GM23338 (cell line): ENCODE data around the gene TMSB15B.

Experiments used
- CREB1 ChIP-seq: fragments of 250-450 bp; sonication (Bioruptor Pico); IDR thresholded peaks from 2 replicates; pipeline ENCODE4 v1.5.0; 2020; ENCODE audit warnings: low read depth, mild to moderate bottlenecking, moderate library complexity
- CTCF ChIP-seq, 2 experiments: fragments of 200-600 bp in 1 of 2; sonication (generic) in 1 of 2; conservative IDR thresholded peaks; 2 replicates each; pipeline versions ENCODE4 v1.5.1 to v1.6.1; 2016 to 2017; ENCODE audit warnings: antibody characterized with exemption in 2 of 2, low read depth in 2 of 2, mild to moderate bottlenecking in 2 of 2, moderate library complexity in 1 of 2
- ETS1 ChIP-seq: IDR thresholded peaks from 2 replicates; pipeline ENCODE4 v1.6.1; 2016; ENCODE audit warnings: antibody characterized with exemption
- EZH2 ChIP-seq: fragments of 200-600 bp; sonication (generic); IDR thresholded peaks from one replicate; pipeline ENCODE4 v1.8.0; 2017; ENCODE audit warnings: antibody characterized with exemption, mild to moderate bottlenecking, low read depth; ENCODE audit not compliant: unreplicated experiment
- EZH2phosphoT487 ChIP-seq: fragments of 200-600 bp; sonication (generic); IDR thresholded peaks from one replicate; pipeline ENCODE4 v1.8.1; 2018; ENCODE audit warnings: antibody characterized with exemption; ENCODE audit not compliant: unreplicated experiment
- JUNB ChIP-seq: IDR thresholded peaks from one replicate; pipeline ENCODE4 v1.6.1; 2016; ENCODE audit warnings: antibody characterized with exemption; ENCODE audit not compliant: unreplicated experiment
- NANOG ChIP-seq: IDR thresholded peaks from 2 replicates; pipeline ENCODE4 v1.6.1; 2016; ENCODE audit warnings: antibody characterized with exemption, borderline replicate concordance
- POLR2AphosphoS5 ChIP-seq: IDR thresholded peaks from 2 replicates; pipeline ENCODE4 v1.6.1; 2016; ENCODE audit warnings: antibody characterized with exemption, low read depth
- REST ChIP-seq: IDR thresholded peaks from one replicate; pipeline ENCODE4 v1.6.1; 2018; ENCODE audit warnings: antibody characterized with exemption; ENCODE audit not compliant: unreplicated experiment
- STAT1 ChIP-seq: IDR thresholded peaks from one replicate; pipeline ENCODE4 v1.6.1; 2016; ENCODE audit warnings: antibody characterized with exemption; ENCODE audit not compliant: unreplicated experiment
- ZNF331 ChIP-seq: fragments of 250-450 bp; sonication (Bioruptor Pico); IDR thresholded peaks from 2 replicates; pipeline ENCODE4 v1.5.0; 2020; ENCODE audit warnings: low read depth, mild to moderate bottlenecking, moderate library complexity

GRCh38 chrX:103941201-103941975 lies 21.0 kb upstream of the TMSB15B start:
- TF ChIP-seq CTCF (conservative IDR thresholded peaks at IDR 0.05; ENCODE audit: low read depth in 2 of 2), result peak; percentile 51 to 55
- no peak for TF ChIP-seq POLR2AphosphoS5
- no peak for TF ChIP-seq EZH2
- no peak for TF ChIP-seq ETS1
- no peak for TF ChIP-seq EZH2phosphoT487
- TF ChIP-seq CREB1 (CRISPR knock-in tag), result no peak
- TF ChIP-seq JUNB, result no peak
- no peak for TF ChIP-seq REST
- TF ChIP-seq ZNF331 (CRISPR knock-in tag), result no peak
- no peak for TF ChIP-seq STAT1
- TF ChIP-seq NANOG, result no peak
